22Rv1 (cell line): ENCODE data around the gene ZKSCAN8.

ENCODE experiments used
- H3K27ac ChIP-seq: fragments of 450-650 bp; 2 replicates; pipeline ENCODE4 v1.5.1; 2017
- CTCF ChIP-seq: fragments of 450-650 bp; IDR thresholded peaks from 2 replicates; pipeline ENCODE4 v1.5.1; 2017; ENCODE audit warnings: mild to moderate bottlenecking
- ZFX ChIP-seq: fragments of 450-650 bp; IDR thresholded peaks from 2 replicates; pipeline ENCODE4 v1.6.1; 2017; ENCODE audit warnings: antibody characterized with exemption, borderline replicate concordance

The ZKSCAN8 gene

GRCh38 chr6:28176373-28176772 is 34.7 kb downstream of the ZKSCAN8 start:
- H3K27ac ChIP-seq = no peak overlapping the region
- TF ChIP-seq CTCF (no peak), ZFX (no peak)

- no peak overlapping the region for H3K27ac ChIP-seq
- TF ChIP-seq ZFX (no peak), CTCF (no peak)
Observed at GRCh38 chr6:28182255-28182654, 40.6 kb downstream of the ZKSCAN8 start.

- no peak for TF ChIP-seq ZFX
- TF ChIP-seq CTCF = no peak
- no peak overlapping the region for H3K27ac ChIP-seq
Observed at GRCh38 chr6:28188111-28188979, 46.7 kb downstream of the ZKSCAN8 start.

GRCh38 chr6:28200020-28200419 is 58.3 kb downstream of the ZKSCAN8 start:
- no peak overlapping the region for H3K27ac ChIP-seq
- TF ChIP-seq ZFX (no peak), CTCF (no peak)

GRCh38 chr6:28203201-28203600 is 61.5 kb downstream of the ZKSCAN8 start:
- TF ChIP-seq CTCF (no peak), ZFX (no peak)
- H3K27ac ChIP-seq = no peak overlapping the region

- H3K27ac ChIP-seq = no peak overlapping the region
- TF ChIP-seq CTCF (no peak), ZFX (no peak)
Observed at GRCh38 chr6:28205879-28206278, 64.2 kb downstream of the ZKSCAN8 start.

- H3K27ac ChIP-seq = no peak overlapping the region
- no peak for TF ChIP-seq ZFX
- TF ChIP-seq CTCF = no peak
Observed at GRCh38 chr6:28206527-28206926, 64.8 kb downstream of the ZKSCAN8 start.
